SK-N-SH (cell line): Measurements from ENCODE around the gene GP1BA. TPM values are rescaled to one million over a fixed set of nuclear protein-coding genes. Genes with fewer than 3 reads are reported as not detected.

Source experiments
- CTCF ChIA-PET: fragments of 300-600, 350-600 bp; formaldehyde crosslinking; extraction: SDS; loops from one replicate; lab custom pipeline; 2021; lab: Yijun Ruan, JAX
- POLR2A ChIA-PET: fragments of 350-600 bp; sonication (Branson Sonifier 250); formaldehyde crosslinking; extraction: SDS; loops from one replicate; lab custom pipeline; 2020; ENCODE audit warnings: antibody characterized with exemption, inconsistent platforms; lab: Yijun Ruan, JAX
- DNase-seq: peaks from one replicate; pipeline ENCODE4 v3.0.0; 2012
- H2AFZ ChIP-seq: fragments of 200-600 bp; sonication (generic); 2 replicates; pipeline ENCODE4 v1.8.1; 2016; ENCODE audit warnings: antibody characterized with exemption, mild to moderate bottlenecking, low read depth
- H3F3A ChIP-seq: fragments of 200-600 bp; sonication (generic); replicated peaks from 2 replicates; pipeline ENCODE3; 2016; ENCODE audit warnings: antibody characterized with exemption, mild to moderate bottlenecking; ENCODE audit not compliant: insufficient read depth
- H3K27ac ChIP-seq, 2 experiments: fragments of 200-500 bp in 1 of 2; fragments of 200-600 bp in 1 of 2; sonication (Bioruptor generic) in 1 of 2; sonication (generic), shearing (Covaris generic) in 1 of 2; 2 replicates each; pipeline versions ENCODE4 v1.5.1 to v1.6.1; 2014 to 2016; ENCODE audit warnings: low read depth in 2 of 2, inconsistent platforms in 1 of 2, low read length in 1 of 2, mild to moderate bottlenecking in 1 of 2, mixed read lengths in 1 of 2
- H3K27me3 ChIP-seq: fragments of 200-600 bp; sonication (generic), shearing (Covaris generic); 2 replicates; pipeline ENCODE4 v1.6.1; 2016; ENCODE audit warnings: mixed run types; ENCODE audit not compliant: insufficient read depth
- H3K36me3 ChIP-seq, 2 experiments: fragments of 200-500 bp in 1 of 2; fragments of 200-600 bp in 1 of 2; sonication (Bioruptor generic) in 1 of 2; sonication (generic) in 1 of 2; replicated peaks in 1 of 2; 2 replicates each; pipeline versions ENCODE3 to v1.5.1; 2014 to 2016; ENCODE audit warnings: low read length in 1 of 2, mild to moderate bottlenecking in 1 of 2; ENCODE audit not compliant: insufficient read depth in 2 of 2, control insufficient read depth in 1 of 2
- H3K4me1 ChIP-seq, 2 experiments: fragments of 200-500 bp in 1 of 2; fragments of 200-600 bp in 1 of 2; sonication (Bioruptor generic) in 1 of 2; sonication (generic), shearing (Covaris generic) in 1 of 2; 2 replicates each; pipeline versions ENCODE4 v1.5.1 to v1.6.1; 2014 to 2016; ENCODE audit warnings: low read depth in 1 of 2, low read length in 1 of 2, mixed run types in 1 of 2; ENCODE audit not compliant: insufficient read depth in 2 of 2, control insufficient read depth in 1 of 2
- H3K4me2 ChIP-seq: fragments of 200-600 bp; sonication (generic), shearing (Covaris generic); 2 replicates; pipeline ENCODE4 v1.6.1; 2017; ENCODE audit warnings: mixed run types
- H3K4me3 ChIP-seq, 2 experiments: fragments of 200-500 bp in 1 of 2; fragments of 200-600 bp in 1 of 2; sonication (Bioruptor generic) in 1 of 2; sonication (generic), shearing (Covaris generic) in 1 of 2; 2 replicates each; pipeline versions ENCODE4 v1.5.1 to v1.8.1; 2014 to 2016; ENCODE audit warnings: low read depth in 2 of 2, inconsistent platforms in 1 of 2, low read length in 1 of 2, mild to moderate bottlenecking in 1 of 2, mixed read lengths in 1 of 2, moderate library complexity in 1 of 2
- H3K79me2 ChIP-seq: fragments of 200-600 bp; sonication (generic); 2 replicates; pipeline ENCODE4 v1.8.1; 2017; ENCODE audit warnings: mild to moderate bottlenecking; ENCODE audit not compliant: insufficient read depth
- H3K9ac ChIP-seq: fragments of 200-600 bp; sonication (generic); 2 replicates; pipeline ENCODE4 v1.6.1; 2017; ENCODE audit warnings: mixed run types
- H3K9me2 ChIP-seq: fragments of 200-600 bp; sonication (generic); 2 replicates; pipeline ENCODE4 v1.6.1; 2017; ENCODE audit warnings: mixed run types
- H3K9me3 ChIP-seq: fragments of 200-600 bp; sonication (generic); 2 replicates; pipeline ENCODE4 v1.6.1; 2017; ENCODE audit warnings: mixed run types, mild to moderate bottlenecking, moderate library complexity
- H4K20me1 ChIP-seq: fragments of 200-600 bp; sonication (generic); 2 replicates; pipeline ENCODE4 v1.6.1; 2017; ENCODE audit warnings: mild to moderate bottlenecking, mixed run types; ENCODE audit not compliant: insufficient read depth
- CHD2 ChIP-seq: fragments of 150-350 bp; IDR thresholded peaks from 2 replicates; pipeline ENCODE4 v1.6.1; 2018; ENCODE audit warnings: low read length; ENCODE audit not compliant: partially characterized antibody
- EZH2phosphoT487 ChIP-seq: fragments of 200-600 bp; sonication (generic); IDR thresholded peaks from 2 replicates; pipeline ENCODE4 v1.6.1; 2017; ENCODE audit warnings: low read depth, mixed run types, mild to moderate bottlenecking, antibody characterized with exemption, moderate library complexity, borderline replicate concordance
- FOSL2 ChIP-seq: IDR thresholded peaks from 2 replicates; pipeline ENCODE4 v1.4.0; 2012; ENCODE audit warnings: low read depth, mild to moderate bottlenecking, moderate library complexity, borderline replicate concordance
- FOXJ3 ChIP-seq: sonication (generic); formaldehyde crosslinking; IDR thresholded peaks from 2 replicates; pipeline ENCODE4 v1.5.1; 2020; ENCODE audit warnings: mild to moderate bottlenecking, missing genetic modification reagents
- IRF3 ChIP-seq: fragments of 150-350 bp; IDR thresholded peaks from 2 replicates; pipeline ENCODE4 v1.6.1; 2016; ENCODE audit warnings: mild to moderate bottlenecking, low read depth, low read length
- JUND ChIP-seq: IDR thresholded peaks from 2 replicates; pipeline ENCODE4 v1.4.0; 2012
- NFIC ChIP-seq: IDR thresholded peaks from 2 replicates; pipeline ENCODE4 v1.4.0; 2012; ENCODE audit warnings: borderline replicate concordance
- POLR2AphosphoS5 ChIP-seq: IDR thresholded peaks from 2 replicates; pipeline ENCODE4 v1.6.1; 2012; ENCODE audit warnings: low read depth, low read length
- RAD21 ChIP-seq: IDR thresholded peaks from 2 replicates; pipeline ENCODE4 v1.6.1; 2012; ENCODE audit warnings: mild to moderate bottlenecking, low read length
- RFX5 ChIP-seq: IDR thresholded peaks from 2 replicates; pipeline ENCODE4 v1.6.1; 2012; ENCODE audit warnings: mild to moderate bottlenecking, improper control_type of control experiment, low read length
- SMC3 ChIP-seq: IDR thresholded peaks from 2 replicates; pipeline ENCODE4 v1.6.1; 2012; ENCODE audit warnings: low read depth, low read length, improper control_type of control experiment
- USF1 ChIP-seq: IDR thresholded peaks from 2 replicates; pipeline ENCODE4 v1.4.0; 2012; ENCODE audit warnings: low read depth, borderline replicate concordance
- YY1 ChIP-seq: IDR thresholded peaks from 2 replicates; pipeline ENCODE4 v1.4.0; 2012; ENCODE audit warnings: low read depth, mild to moderate bottlenecking
- WGBS: methylation state at CpG from one replicate; pipeline ENCODE4 v1.1.6; 2017; ENCODE audit warnings: low lambda C conversion rate; 5-methylcytosine and 5-hydroxymethylcytosine counted together
- polyA plus RNA-seq, 3 experiments: library from polyadenylated mRNA; depleted of rRNA; stranded (reverse); fragments of >200 nt; gene quantifications; 2 replicates each; pipeline ENCODE4 v1.2.3, GENCODE V29; 2012
- TF ChIP-seq, protein P1 (sequence below): IDR thresholded peaks from 2 replicates; pipeline ENCODE4 v1.6.1; 2012; ENCODE audit warnings: mild to moderate bottlenecking, low read depth, low read length, moderate library complexity
- TF ChIP-seq, protein P2 (sequence below): IDR thresholded peaks from 2 replicates; pipeline ENCODE4 v1.4.0; 2012; ENCODE audit warnings: low read depth
- TF ChIP-seq, protein P3 (sequence below): IDR thresholded peaks from 2 replicates; pipeline ENCODE4 v1.4.0; 2012; ENCODE audit warnings: low read depth, borderline replicate concordance

The GP1BA gene
- polyA plus RNA-seq, 1 of the 3 experiments (the other 2 are of a cell fraction): not detected

DNA sequence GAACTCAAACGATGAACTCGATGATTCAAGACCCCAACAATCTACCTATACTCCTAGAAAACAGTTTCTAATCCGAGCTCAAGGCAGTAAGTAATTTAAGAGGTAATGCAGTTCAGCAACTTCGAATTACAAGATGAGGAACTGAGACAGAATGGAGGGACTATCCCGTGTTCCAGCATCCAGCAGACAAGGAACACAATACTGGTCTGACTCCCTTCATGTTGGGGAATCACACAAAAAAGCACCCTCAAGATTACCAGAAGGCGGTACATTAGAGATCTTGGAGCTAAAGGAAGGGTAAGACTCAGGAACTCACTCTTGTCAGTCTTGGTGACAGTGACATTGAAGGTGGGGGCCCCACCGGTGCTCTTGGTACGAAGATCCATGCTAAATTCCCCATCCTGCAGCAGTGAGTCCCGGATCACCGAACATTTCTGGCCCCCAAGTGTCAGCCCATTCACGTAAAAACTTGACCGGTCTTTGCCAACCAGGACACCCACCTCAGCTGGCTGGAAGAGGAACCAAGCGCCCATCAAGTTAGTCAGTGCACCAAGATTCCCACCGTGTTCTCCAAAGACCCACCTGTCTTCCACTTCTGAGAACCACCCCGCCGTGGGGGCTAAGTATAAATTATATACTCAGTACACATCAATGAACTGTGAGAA, 14.4 kb downstream of the GP1BA start:
- no peak overlapping the region for H2AFZ ChIP-seq
- CTCF ChIA-PET: interaction anchor here (1.1 to 1.5 kb wide), 3 partner anchors 12 to 55 kb away, joined by 3 to 4 read pairs (median 3); partner anchors contain the start of gene SPAG7
- peak overlapping the region; percentile 99 for H3K9ac ChIP-seq
- POLR2A ChIA-PET: interaction anchor here (0.6 to 4.3 kb wide), 3 partner anchors 17 to 24 kb away, joined by 3 to 32 read pairs (median 3); partner anchors contain the start of gene SPAG7
- H3F3A ChIP-seq: peaks cover 74% of the 10 kb centered on the region
- H3K9me2 ChIP-seq: no peaks in the 10 kb centered on the region
- H4K20me1 ChIP-seq: peaks cover 45% of the 10 kb centered on the region
- no peaks in the 10 kb centered on the region for H3K9me3 ChIP-seq
- peaks cover 37 to 40% of the 10 kb centered on the region in 2 experiments for H3K36me3 ChIP-seq
- peaks cover 25 to 37% of the 10 kb centered on the region in 2 experiments for H3K4me1 ChIP-seq
- no peaks in the 10 kb centered on the region for H3K27me3 ChIP-seq
- peak overlapping the region; percentile 98 for H3K4me2 ChIP-seq
- WGBS: 12% methylated on average over 14 of the region's 16 CpGs
- H3K79me2 ChIP-seq: peaks cover 82% of the 10 kb centered on the region
- DNase-seq: no peak
- peak overlapping the region; percentile 79 to 99 for H3K4me3 ChIP-seq
- H3K27ac ChIP-seq: peak overlapping the region; percentile 97 to 100
- 0 out of 2 replicates have a peak, but pooled peaks have one; percentile 6 for TF ChIP-seq POLR2AphosphoS5
- TF ChIP-seq, protein P1, sequence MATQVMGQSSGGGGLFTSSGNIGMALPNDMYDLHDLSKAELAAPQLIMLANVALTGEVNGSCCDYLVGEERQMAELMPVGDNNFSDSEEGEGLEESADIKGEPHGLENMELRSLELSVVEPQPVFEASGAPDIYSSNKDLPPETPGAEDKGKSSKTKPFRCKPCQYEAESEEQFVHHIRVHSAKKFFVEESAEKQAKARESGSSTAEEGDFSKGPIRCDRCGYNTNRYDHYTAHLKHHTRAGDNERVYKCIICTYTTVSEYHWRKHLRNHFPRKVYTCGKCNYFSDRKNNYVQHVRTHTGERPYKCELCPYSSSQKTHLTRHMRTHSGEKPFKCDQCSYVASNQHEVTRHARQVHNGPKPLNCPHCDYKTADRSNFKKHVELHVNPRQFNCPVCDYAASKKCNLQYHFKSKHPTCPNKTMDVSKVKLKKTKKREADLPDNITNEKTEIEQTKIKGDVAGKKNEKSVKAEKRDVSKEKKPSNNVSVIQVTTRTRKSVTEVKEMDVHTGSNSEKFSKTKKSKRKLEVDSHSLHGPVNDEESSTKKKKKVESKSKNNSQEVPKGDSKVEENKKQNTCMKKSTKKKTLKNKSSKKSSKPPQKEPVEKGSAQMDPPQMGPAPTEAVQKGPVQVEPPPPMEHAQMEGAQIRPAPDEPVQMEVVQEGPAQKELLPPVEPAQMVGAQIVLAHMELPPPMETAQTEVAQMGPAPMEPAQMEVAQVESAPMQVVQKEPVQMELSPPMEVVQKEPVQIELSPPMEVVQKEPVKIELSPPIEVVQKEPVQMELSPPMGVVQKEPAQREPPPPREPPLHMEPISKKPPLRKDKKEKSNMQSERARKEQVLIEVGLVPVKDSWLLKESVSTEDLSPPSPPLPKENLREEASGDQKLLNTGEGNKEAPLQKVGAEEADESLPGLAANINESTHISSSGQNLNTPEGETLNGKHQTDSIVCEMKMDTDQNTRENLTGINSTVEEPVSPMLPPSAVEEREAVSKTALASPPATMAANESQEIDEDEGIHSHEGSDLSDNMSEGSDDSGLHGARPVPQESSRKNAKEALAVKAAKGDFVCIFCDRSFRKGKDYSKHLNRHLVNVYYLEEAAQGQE: no peak

GRCh38 chr17:4947010-4947410, 14.9 kb downstream of the GP1BA start:
- H2AFZ ChIP-seq: no peak overlapping the region
- H3K9ac ChIP-seq: peak overlapping the region; percentile 99
- H3K79me2 ChIP-seq: peaks cover 82% of the 10 kb centered on the region
- ChIA-PET CTCF (interaction anchor here (0.7 to 1.5 kb wide), 3 partner anchors 13 to 56 kb away, joined by 3 to 4 read pairs (median 3); no protein-coding TSS in a partner anchor), POLR2A (interaction anchor here (4.3 kb wide), 1 partner anchor 20 kb away, joined by 32 read pairs; the partner anchor contains the start of gene SPAG7)
- H3K27me3 ChIP-seq: no peaks in the 10 kb centered on the region
- WGBS: 0% methylated on average over 7 of the region's 7 CpGs
- H3K9me2 ChIP-seq: no peaks in the 10 kb centered on the region
- H3K9me3 ChIP-seq: no peaks in the 10 kb centered on the region
- peak overlapping the region; percentile 98 for H3K4me2 ChIP-seq
- peaks cover 23 to 42% of the 10 kb centered on the region in 2 experiments for H3K4me1 ChIP-seq
- H3K27ac ChIP-seq: peak overlapping the region; percentile 97 to 100
- no peak for DNase-seq
- H3F3A ChIP-seq: peaks cover 68% of the 10 kb centered on the region
- H3K36me3 ChIP-seq: peaks cover 37 to 40% of the 10 kb centered on the region in 2 experiments
- peaks cover 45% of the 10 kb centered on the region for H4K20me1 ChIP-seq
- peak overlapping the region; percentile 79 to 99 for H3K4me3 ChIP-seq
- TF ChIP-seq FOSL2 (no peak), USF1 (no peak), YY1 (no peak), RFX5 (no peak), JUND (no peak), FOXJ3 (CRISPR knock-in tag) (no peak), SMC3 (no peak), NFIC (no peak), CHD2 (no peak), EZH2phosphoT487 (no peak), RAD21 (no peak), IRF3 (no peak), POLR2AphosphoS5 (no peak)
- TF ChIP-seq, protein P2, sequence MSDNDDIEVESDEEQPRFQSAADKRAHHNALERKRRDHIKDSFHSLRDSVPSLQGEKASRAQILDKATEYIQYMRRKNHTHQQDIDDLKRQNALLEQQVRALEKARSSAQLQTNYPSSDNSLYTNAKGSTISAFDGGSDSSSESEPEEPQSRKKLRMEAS: no peak
- TF ChIP-seq, protein P3, sequence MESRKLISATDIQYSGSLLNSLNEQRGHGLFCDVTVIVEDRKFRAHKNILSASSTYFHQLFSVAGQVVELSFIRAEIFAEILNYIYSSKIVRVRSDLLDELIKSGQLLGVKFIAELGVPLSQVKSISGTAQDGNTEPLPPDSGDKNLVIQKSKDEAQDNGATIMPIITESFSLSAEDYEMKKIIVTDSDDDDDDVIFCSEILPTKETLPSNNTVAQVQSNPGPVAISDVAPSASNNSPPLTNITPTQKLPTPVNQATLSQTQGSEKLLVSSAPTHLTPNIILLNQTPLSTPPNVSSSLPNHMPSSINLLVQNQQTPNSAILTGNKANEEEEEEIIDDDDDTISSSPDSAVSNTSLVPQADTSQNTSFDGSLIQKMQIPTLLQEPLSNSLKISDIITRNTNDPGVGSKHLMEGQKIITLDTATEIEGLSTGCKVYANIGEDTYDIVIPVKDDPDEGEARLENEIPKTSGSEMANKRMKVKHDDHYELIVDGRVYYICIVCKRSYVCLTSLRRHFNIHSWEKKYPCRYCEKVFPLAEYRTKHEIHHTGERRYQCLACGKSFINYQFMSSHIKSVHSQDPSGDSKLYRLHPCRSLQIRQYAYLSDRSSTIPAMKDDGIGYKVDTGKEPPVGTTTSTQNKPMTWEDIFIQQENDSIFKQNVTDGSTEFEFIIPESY: no peak
